ENCODE measurements around the gene TXNDC2.

Gene TXNDC2

DNA sequence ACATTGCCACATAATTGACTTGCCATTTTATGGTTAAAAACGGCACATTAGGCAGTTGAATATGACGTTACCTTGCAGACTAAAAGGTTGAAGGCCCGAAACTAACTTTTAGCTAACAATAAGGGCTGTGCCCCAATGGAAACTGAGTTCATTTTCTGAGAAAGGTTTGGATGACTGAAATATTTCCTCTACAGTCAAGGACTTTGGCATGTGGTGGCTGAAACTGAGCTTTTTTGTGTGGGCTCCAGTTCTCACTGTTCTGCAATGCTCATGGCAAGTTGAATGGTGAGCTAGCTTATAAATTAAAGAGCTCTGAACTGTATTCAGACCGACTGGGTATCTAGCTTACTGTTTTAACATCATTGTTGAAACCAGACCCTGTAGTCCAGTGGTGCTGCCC lies 23.8 kb upstream of the TXNDC2 start:
- Histone ChIP-seq H3K36me3 (ENCODE audit: control insufficient read depth, insufficient read depth, low read length) (no peaks in the 10 kb centered on the region), H3K4me3 (ENCODE audit: low read depth, low read length) (no peak overlapping the region), H3K4me1 (ENCODE audit: control insufficient read depth, insufficient read depth, low read length) (no peaks in the 10 kb centered on the region), H3K9ac (ENCODE audit: low read depth, low read length) (no peak overlapping the region), H3K27me3 (ENCODE audit: control insufficient read depth, insufficient read depth, low read length) (no peaks in the 10 kb centered on the region), H3K9me3 (ENCODE audit: control insufficient read depth, insufficient read depth, low read length) (peaks cover 4% of the 10 kb centered on the region)

DNA sequence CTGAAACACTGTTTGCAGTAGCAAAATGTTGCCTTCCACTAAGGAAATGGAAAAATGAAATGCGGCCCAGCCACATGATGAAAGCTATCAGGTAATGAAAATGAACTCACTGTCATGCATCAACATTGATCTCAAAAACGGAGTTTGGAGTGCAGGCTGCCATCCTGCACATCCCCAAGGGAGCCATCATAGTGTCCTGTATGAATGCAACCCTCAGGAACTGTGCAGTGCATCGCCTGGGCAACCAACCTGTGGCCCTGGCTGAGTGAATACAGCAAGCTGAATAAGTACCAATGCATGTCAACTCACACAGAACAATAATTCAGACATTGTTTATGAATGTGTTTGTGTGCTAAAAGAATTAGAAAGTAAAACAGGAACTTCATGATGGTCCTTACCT lies 23.1 kb upstream of the TXNDC2 start:
- H3K9me3 ChIP-seq (ENCODE audit: control insufficient read depth, insufficient read depth, low read length) = peaks cover 4% of the 10 kb centered on the region
- no peak overlapping the region for H3K9ac ChIP-seq (ENCODE audit: low read depth, low read length)
- no peak overlapping the region for H3K4me3 ChIP-seq (ENCODE audit: low read depth, low read length)
- no peaks in the 10 kb centered on the region for H3K36me3 ChIP-seq (ENCODE audit: control insufficient read depth, insufficient read depth, low read length)
- H3K4me1 ChIP-seq (ENCODE audit: control insufficient read depth, insufficient read depth, low read length) = no peaks in the 10 kb centered on the region
- H3K27me3 ChIP-seq (ENCODE audit: control insufficient read depth, insufficient read depth, low read length) = no peaks in the 10 kb centered on the region

DNA sequence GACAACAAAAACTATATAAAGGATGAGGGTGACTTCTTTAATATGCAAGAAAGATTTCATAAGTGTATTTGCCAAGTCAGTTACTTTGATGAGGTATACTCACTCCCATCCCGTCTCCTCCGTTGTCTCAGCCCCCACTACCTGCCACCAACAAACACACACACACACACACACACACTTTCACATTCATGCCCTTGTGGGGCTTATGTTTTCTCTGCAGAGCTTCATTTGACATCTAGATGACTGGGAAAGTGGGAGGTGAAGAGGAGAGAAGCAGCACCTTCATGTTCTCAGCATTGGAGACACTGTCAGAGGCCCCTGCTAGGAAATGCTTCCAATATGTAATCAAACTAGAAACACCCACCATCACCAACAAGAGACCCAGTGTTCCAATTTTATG lies 22.5 kb upstream of the TXNDC2 start:
- Histone ChIP-seq H3K4me1 (ENCODE audit: control insufficient read depth, insufficient read depth, low read length) (no peaks in the 10 kb centered on the region), H3K4me3 (ENCODE audit: low read depth, low read length) (no peak overlapping the region), H3K9ac (ENCODE audit: low read depth, low read length) (no peak overlapping the region), H3K36me3 (ENCODE audit: control insufficient read depth, insufficient read depth, low read length) (no peaks in the 10 kb centered on the region), H3K27me3 (ENCODE audit: control insufficient read depth, insufficient read depth, low read length) (no peaks in the 10 kb centered on the region), H3K9me3 (ENCODE audit: control insufficient read depth, insufficient read depth, low read length) (peaks cover 4% of the 10 kb centered on the region)

DNA sequence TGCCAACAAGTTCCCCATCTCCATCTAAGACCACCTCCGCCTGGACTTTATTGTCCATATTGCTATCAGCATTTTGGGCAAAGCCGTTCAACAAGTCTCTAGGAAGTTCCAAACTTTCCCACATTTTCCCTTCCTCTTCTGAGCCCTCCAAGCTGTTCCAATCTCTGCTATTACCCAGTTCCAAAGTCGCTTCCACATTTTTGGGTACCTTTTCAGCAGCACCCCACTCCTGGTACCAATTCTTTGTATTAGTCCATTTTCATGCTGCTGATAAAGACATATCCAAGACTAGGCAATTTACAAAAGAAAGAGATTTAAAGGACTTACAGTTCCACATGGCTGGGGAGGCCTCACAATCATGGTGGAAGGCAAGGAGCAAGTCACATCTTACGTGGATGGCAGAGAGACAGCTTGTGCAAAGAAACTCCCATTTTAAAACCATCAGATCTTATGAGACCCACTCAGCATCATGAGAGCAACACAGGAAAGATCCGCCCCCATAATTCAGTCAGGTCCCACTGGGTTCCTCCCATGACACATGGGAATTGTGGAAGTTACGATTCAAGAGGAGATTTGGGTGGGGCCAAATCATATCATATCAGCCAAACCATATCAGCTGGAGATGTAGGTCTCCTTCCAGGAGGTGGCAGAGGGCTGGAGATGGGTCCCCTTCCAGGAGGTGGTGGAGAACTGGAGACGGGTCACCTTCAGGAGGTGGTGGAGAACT lies 19.8 kb upstream of the TXNDC2 start:
- Histone ChIP-seq H3K4me1 (ENCODE audit: control insufficient read depth, insufficient read depth, low read length) (peaks cover 16% of the 10 kb centered on the region), H3K27me3 (ENCODE audit: control insufficient read depth, insufficient read depth, low read length) (no peaks in the 10 kb centered on the region), H3K9me3 (ENCODE audit: control insufficient read depth, insufficient read depth, low read length) (peaks cover 4% of the 10 kb centered on the region), H3K9ac (ENCODE audit: low read depth, low read length) (no peak overlapping the region), H3K4me3 (ENCODE audit: low read depth, low read length) (no peak overlapping the region), H3K36me3 (ENCODE audit: control insufficient read depth, insufficient read depth, low read length) (no peaks in the 10 kb centered on the region)

DNA sequence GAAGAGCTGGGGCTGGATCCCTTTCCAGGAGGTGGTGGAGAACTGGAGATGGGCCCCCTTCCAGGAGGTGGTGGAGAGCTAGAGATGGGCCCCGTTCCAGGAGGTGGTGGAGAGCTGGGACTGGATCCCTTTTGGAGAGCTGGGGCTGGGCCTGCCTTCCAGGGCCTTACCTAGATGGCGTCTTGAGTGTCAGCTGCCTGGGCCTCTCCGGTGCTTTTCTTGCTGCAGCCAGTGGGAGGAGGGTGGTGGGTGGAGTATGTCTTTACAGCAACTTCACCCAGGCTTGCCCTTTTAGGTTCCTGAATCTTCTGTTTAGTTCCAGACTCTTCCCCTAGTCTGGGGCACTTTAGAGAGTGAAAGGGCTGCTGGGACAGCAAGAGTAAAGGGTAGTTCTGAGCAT lies 19.1 kb upstream of the TXNDC2 start:
- H3K9me3 ChIP-seq (ENCODE audit: control insufficient read depth, insufficient read depth, low read length) = peaks cover 4% of the 10 kb centered on the region
- H3K36me3 ChIP-seq (ENCODE audit: control insufficient read depth, insufficient read depth, low read length) = no peaks in the 10 kb centered on the region
- no peak overlapping the region for H3K9ac ChIP-seq (ENCODE audit: low read depth, low read length)
- H3K4me1 ChIP-seq (ENCODE audit: control insufficient read depth, insufficient read depth, low read length) = peaks cover 16% of the 10 kb centered on the region
- no peak overlapping the region for H3K4me3 ChIP-seq (ENCODE audit: low read depth, low read length)
- no peaks in the 10 kb centered on the region for H3K27me3 ChIP-seq (ENCODE audit: control insufficient read depth, insufficient read depth, low read length)

DNA sequence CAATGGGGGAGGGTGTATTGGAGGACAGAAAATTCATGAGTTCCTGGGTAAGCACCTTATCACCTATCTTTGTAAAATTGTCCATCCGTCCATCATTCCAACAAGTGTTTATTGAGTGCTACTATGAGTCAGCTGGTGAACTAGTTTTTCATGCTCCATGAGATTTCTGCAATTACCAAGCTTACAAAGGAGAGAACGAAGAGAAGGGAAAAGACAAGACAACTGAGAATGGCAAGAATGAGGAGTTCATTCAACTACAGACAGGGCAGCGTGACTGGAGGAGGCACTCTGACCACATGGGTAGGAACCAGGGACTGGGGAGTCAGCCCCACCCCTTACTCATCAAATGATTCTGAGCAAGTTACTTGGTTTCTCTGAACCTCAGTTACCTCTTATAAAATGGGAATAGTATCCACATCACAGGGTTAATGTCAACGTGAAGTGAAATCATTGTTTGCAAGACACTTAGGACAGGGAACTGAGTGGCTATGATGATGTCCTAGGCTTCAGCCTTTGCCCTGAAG lies 18.6 kb upstream of the TXNDC2 start:
- Histone ChIP-seq H3K4me1 (ENCODE audit: control insufficient read depth, insufficient read depth, low read length) (peaks cover 16% of the 10 kb centered on the region), H3K4me3 (ENCODE audit: low read depth, low read length) (no peak overlapping the region)

DNA sequence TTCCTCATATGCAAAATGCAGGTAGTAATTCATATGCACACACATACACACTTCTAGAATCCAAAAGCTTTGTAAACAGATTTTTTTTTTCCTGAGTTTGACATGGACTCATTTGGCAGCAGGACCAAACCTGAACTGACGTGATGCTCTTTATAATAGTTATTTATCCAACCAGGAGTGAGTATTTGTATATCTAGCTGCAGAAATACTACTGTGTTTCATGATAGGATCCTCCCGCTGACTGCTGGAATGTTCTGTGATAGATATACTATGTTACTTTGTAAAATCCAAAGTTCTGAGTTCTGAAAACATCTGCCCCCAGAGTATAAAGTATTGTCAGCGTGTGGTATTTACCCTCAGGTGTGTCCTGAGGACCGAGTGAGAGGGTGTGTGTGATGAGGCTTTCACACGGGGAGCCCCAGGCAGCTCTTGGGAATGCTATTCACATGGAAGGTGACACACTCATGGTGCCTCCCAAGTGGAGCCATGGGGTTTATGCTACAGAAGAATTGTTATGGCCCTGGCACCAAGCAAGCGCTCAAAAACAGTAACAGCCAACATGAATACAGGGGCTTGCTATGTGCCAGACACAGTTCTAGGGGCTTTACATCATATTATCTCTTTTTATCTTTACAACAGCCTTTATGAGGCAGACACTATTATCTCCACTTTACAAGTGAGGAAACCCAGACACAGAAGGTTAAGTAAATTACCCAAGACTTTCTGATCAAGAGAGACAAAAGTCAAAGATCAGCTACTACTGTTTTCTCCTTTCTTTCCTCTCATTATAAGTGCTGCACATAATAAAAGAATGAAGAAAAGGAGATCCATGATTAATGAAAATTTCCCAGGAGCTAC lies 16.7 kb upstream of the TXNDC2 start:
- peaks cover 4% of the 10 kb centered on the region for H3K9me3 ChIP-seq (ENCODE audit: control insufficient read depth, insufficient read depth, low read length)
- no peak overlapping the region for H3K4me3 ChIP-seq (ENCODE audit: low read depth, low read length)
- no peak overlapping the region for H3K9ac ChIP-seq (ENCODE audit: low read depth, low read length)
- no peaks in the 10 kb centered on the region for H3K36me3 ChIP-seq (ENCODE audit: control insufficient read depth, insufficient read depth, low read length)
- H3K27me3 ChIP-seq (ENCODE audit: control insufficient read depth, insufficient read depth, low read length) = no peaks in the 10 kb centered on the region
- peaks cover 16% of the 10 kb centered on the region for H3K4me1 ChIP-seq (ENCODE audit: control insufficient read depth, insufficient read depth, low read length)

More for the DNA sequence above, 18.6 kb upstream of the TXNDC2 start:
- no peaks in the 10 kb centered on the region for H3K27me3 ChIP-seq (ENCODE audit: control insufficient read depth, insufficient read depth, low read length)
- no peaks in the 10 kb centered on the region for H3K36me3 ChIP-seq (ENCODE audit: control insufficient read depth, insufficient read depth, low read length)
- H3K9ac ChIP-seq (ENCODE audit: low read depth, low read length) = no peak overlapping the region
- H3K9me3 ChIP-seq (ENCODE audit: control insufficient read depth, insufficient read depth, low read length) = peaks cover 4% of the 10 kb centered on the region

DNA sequence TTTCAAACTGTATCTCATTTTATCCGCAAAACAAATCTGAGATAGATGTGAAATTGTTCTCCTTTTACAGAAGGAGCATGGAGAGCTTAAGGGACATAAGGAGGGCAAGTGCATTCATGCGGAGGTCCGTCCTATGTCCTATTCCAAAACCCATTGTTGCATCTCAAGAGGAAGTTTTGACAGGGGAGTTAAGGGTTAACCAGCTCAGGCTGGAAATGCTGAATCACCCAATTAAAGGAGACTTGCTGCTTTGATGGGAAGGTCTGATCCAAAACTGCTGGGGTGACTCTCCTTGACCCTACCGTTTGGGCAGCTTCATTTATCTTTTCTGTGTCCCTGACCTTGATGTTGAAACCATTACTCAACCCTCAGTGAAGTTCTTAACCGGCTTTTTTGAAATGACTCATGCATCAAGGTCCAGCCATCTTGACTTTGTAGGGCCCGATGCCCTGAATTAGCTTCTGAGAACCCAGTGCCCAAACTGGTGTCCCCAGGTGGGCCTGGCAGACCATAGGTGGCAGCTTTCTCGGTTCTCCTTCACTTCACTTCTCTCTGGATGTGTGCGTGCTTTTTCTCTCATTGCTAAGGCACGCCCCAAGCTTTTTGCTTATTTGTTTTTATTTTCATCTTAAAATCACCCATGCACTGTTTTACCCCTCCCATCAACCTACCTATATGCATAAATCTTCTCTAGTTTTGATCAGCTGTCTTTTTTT lies 15.9 kb upstream of the TXNDC2 start:
- no peaks in the 10 kb centered on the region for H3K36me3 ChIP-seq (ENCODE audit: control insufficient read depth, insufficient read depth, low read length)
- peaks cover 16% of the 10 kb centered on the region for H3K4me1 ChIP-seq (ENCODE audit: control insufficient read depth, insufficient read depth, low read length)
- H3K4me3 ChIP-seq (ENCODE audit: low read depth, low read length) = peak overlapping the region; percentile 18
- H3K27me3 ChIP-seq (ENCODE audit: control insufficient read depth, insufficient read depth, low read length) = no peaks in the 10 kb centered on the region
- H3K9ac ChIP-seq (ENCODE audit: low read depth, low read length) = no peak overlapping the region
- peaks cover 4% of the 10 kb centered on the region for H3K9me3 ChIP-seq (ENCODE audit: control insufficient read depth, insufficient read depth, low read length)

DNA sequence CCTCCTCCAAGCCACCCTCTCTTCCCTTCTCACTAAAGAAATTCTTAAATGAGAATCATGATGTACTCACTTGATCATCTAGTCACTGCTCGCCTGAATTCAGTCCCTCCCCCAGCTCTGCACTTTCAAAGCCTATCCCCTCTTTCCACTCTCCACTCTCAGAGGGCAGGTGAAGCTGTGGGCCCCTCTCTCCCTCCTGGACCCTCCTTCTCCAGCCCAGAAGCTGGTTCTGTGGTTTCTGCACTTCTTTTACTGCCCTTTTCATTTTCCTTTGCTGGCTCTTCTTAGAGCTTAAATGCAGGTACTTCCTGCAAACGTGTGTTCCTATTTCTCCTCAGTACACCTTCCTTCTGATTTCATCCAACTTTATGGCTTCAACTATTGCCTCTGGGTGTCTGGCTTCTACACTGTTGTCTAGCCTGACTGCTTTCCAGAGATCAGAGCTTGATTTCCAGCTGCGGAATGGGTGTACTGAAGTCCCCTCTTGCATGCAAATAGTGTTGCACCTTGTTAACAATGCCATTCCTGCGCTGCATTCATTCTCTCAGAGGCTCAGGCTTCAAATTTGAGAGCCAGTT lies 15.3 kb upstream of the TXNDC2 start:
- Histone ChIP-seq H3K36me3 (ENCODE audit: control insufficient read depth, insufficient read depth, low read length) (no peaks in the 10 kb centered on the region), H3K9ac (ENCODE audit: low read depth, low read length) (no peak overlapping the region), H3K4me3 (ENCODE audit: low read depth, low read length) (peak overlapping the region; percentile 18), H3K27me3 (ENCODE audit: control insufficient read depth, insufficient read depth, low read length) (no peaks in the 10 kb centered on the region), H3K9me3 (ENCODE audit: control insufficient read depth, insufficient read depth, low read length) (no peaks in the 10 kb centered on the region), H3K4me1 (ENCODE audit: control insufficient read depth, insufficient read depth, low read length) (peaks cover 16% of the 10 kb centered on the region)

DNA sequence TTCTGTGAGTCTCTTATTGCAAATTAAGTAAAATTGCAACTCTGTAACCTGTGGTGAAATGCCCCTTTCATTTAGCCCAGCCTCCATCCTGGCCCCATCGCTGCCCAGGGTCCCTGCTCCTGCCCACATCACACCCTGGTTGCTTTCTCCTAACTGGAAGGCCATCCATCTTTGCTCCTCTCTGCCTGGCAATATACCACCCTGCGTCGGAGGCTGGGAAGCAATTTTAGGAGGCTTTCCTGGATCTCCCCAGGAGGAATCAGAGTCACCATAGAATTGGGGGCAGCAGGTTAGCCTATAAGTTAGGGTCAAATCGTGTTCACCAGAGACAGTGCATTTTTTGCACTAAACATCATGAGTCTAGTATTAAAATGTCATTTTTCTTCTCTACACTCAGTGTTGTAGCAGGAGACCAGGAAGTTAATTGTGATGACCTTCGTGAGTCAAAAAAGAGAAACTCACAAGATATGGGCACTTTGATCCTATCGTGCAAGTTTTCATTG lies 14.5 kb upstream of the TXNDC2 start:
- no peak overlapping the region for H3K9ac ChIP-seq (ENCODE audit: low read depth, low read length)
- no peak overlapping the region for H3K4me3 ChIP-seq (ENCODE audit: low read depth, low read length)
- H3K27me3 ChIP-seq (ENCODE audit: control insufficient read depth, insufficient read depth, low read length) = no peaks in the 10 kb centered on the region
- no peaks in the 10 kb centered on the region for H3K36me3 ChIP-seq (ENCODE audit: control insufficient read depth, insufficient read depth, low read length)
- H3K9me3 ChIP-seq (ENCODE audit: control insufficient read depth, insufficient read depth, low read length) = no peaks in the 10 kb centered on the region
- H3K4me1 ChIP-seq (ENCODE audit: control insufficient read depth, insufficient read depth, low read length) = peaks cover 16% of the 10 kb centered on the region

DNA sequence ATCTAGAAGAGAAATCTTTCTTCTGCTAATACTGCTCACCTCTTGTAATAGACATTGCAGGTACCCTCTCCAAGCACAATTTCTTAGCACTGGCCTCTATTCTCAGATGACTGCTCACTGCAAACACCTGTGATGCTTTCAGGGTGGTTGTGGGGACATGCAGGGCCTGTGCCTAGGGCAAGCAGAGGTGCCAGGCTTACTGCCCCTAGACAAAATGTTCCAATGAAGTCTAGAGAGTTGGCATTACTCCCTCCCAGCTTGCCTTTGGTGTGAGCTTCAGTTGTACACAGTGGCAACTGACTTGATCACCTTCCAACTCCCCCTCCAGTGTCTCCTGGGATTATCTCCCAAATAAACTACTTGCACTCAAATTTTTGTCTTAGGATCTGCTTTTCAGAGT lies 12.9 kb upstream of the TXNDC2 start:
- no peak overlapping the region for H3K9ac ChIP-seq (ENCODE audit: low read depth, low read length)
- H3K27me3 ChIP-seq (ENCODE audit: control insufficient read depth, insufficient read depth, low read length) = no peaks in the 10 kb centered on the region
- H3K4me3 ChIP-seq (ENCODE audit: low read depth, low read length) = no peak overlapping the region
- no peaks in the 10 kb centered on the region for H3K9me3 ChIP-seq (ENCODE audit: control insufficient read depth, insufficient read depth, low read length)
- peaks cover 16% of the 10 kb centered on the region for H3K4me1 ChIP-seq (ENCODE audit: control insufficient read depth, insufficient read depth, low read length)
- no peaks in the 10 kb centered on the region for H3K36me3 ChIP-seq (ENCODE audit: control insufficient read depth, insufficient read depth, low read length)

Measured in iPS-15b (cell line).